K562 treated with DMSO at 1 percent for 48 hours (cell line): Measurements from ENCODE around the gene TLE7. TPM values are rescaled to one million over a fixed set of nuclear protein-coding genes. Genes with fewer than 3 reads are reported as not detected.

Experiments used
- total RNA-seq: library from RNA; unstranded; fragments of 300-600 nt; gene quantifications from 2 replicates; pipeline ENCODE4 v1.2.3, GENCODE V29; 2022; ENCODE audit warnings: low replicate concordance; ENCODE audit errors: extremely low read depth

TLE7 gene
- not detected in 2 replicates for total RNA-seq

GRCh38 chr16:71442051-71442440 is at the start of gene TLE7:
TLE7 (minus strand) TSS chr16:71442054; CDS start chr16:71433324, 8,730 bp downstream.

GRCh38 chr16:71489122-71489521 is 47.3 kb upstream of the TLE7 start, which contains the start of gene ZNF19:
ZNF19 (minus strand) TSS chr16:71489324; CDS start chr16:71482114, 7,210 bp downstream.

DNA sequence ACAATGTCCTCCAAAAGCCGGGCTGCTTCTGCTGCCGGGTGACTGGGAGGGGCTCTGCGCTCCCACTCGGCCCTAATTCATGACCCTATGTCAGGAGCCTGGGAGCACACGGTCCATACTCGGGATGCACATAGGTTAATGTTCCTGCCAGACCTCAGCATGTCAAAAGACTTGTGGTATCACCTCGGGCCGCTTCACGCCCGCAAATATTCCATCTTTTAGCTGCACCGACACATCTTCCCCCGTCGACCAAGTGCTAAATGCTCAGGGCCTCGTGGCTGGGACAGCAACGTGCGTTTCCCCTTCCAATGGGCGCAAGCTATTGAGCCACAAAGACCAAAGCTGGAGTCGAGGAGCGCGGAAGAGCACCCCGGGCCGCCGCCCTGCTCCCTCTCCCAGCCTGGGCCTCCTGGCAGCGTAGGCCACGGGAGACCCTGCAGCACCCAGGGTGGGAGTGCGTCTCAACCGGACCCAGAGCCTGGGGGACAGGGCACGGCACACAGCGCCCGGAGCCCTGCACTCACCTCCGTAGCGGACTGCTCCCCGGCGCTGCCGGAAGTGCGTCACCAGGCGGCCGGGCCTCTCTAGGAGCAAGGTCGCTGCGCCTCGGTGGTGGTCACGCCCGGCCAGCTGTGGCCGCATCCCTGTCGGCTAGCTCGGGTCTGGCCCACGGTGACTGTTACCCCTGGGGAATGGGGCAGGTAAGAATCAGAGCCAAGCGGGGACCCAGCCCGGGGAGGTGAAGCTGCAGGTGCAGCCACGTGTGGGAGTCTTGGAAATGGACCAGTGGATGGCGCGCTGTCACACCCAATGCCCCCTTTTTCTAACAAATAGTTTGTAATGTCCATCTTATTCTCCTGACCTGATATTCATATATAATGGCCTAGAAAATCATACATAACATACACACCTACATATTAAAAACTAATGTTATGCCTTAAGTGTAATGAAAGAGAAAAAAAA is 20.1 kb upstream of the TLE7 start, which contains the start of gene ZNF23:
ZNF23 (minus strand) TSS at position 562 of the 963 bp plus-strand sequence. CDS start 5,451 bp downstream, outside the sequence.

Other genes starting within 250 kb of the TLE7 start
- gene HYDIN, start 211.3 kb downstream of the TLE7 start, total RNA-seq: not detected in 2 replicates
- gene CMTR2, start 152.7 kb downstream of the TLE7 start, total RNA-seq: not detected in 2 replicates
- not detected in 2 replicates for gene CALB2, start 83.3 kb downstream of the TLE7 start, total RNA-seq
- not detected in 2 replicates for gene ZNF23, start 20.2 kb upstream of the TLE7 start, total RNA-seq
- gene ZNF19, start 47.3 kb upstream of the TLE7 start, total RNA-seq: not detected in 2 replicates
- not detected in 2 replicates for gene CHST4, start 84.4 kb upstream of the TLE7 start, total RNA-seq
- not detected in 2 replicates for gene TAT, start 135.0 kb upstream of the TLE7 start, total RNA-seq
- not detected in 2 replicates for gene MARVELD3, start 184.1 kb upstream of the TLE7 start, total RNA-seq